Measurements from ENCODE around the gene DGKI. TPM values are rescaled to one million over a fixed set of nuclear protein-coding genes. Genes with fewer than 3 reads are reported as not detected.

DGKI gene
- total RNA-seq, 1 experiment from 2014 or later = 0.79 TPM

DNA sequence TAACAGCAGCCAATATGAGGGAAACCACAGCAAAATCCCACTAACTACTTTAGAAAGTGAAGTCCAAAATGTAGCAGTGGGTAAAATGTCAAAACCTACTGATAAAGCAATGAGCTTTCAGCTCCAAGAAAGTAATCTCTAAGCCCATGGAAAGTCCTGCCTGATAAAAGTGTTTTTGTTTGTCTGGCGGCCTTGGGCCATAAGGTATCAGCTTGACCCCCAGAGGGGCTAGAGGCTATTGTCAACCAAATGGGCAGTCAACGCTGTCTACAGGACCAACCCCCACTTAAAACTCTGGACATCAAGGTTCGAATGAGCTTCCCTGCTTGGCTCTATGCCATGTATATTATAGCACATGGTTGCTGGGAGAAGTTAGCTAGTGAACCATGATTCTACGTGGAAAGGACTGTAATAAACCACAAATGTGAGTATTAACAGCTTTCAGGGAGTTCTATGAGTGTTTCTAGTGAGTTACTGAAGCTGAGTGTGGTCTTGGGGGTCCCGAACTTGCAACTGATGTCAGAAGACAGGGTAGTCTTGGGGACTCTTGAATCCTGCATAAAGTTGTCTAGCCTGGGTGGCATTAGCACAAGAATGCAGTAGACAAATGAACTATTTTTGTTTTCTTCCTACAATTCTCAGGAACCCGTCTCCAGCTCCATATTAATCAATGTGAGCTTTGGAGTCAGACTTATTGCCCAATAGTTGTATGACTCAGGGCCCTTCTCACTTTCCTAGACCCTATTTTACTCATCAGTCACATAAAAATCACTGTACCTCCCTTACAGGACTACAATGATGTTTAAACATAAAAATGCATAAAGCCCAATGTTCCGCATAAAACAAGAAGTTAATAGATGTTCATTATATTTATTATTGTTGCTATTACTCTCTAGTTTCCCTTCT lies 164.9 kb downstream of the DGKI start (continued):
- TF ChIP-seq, protein P1, sequence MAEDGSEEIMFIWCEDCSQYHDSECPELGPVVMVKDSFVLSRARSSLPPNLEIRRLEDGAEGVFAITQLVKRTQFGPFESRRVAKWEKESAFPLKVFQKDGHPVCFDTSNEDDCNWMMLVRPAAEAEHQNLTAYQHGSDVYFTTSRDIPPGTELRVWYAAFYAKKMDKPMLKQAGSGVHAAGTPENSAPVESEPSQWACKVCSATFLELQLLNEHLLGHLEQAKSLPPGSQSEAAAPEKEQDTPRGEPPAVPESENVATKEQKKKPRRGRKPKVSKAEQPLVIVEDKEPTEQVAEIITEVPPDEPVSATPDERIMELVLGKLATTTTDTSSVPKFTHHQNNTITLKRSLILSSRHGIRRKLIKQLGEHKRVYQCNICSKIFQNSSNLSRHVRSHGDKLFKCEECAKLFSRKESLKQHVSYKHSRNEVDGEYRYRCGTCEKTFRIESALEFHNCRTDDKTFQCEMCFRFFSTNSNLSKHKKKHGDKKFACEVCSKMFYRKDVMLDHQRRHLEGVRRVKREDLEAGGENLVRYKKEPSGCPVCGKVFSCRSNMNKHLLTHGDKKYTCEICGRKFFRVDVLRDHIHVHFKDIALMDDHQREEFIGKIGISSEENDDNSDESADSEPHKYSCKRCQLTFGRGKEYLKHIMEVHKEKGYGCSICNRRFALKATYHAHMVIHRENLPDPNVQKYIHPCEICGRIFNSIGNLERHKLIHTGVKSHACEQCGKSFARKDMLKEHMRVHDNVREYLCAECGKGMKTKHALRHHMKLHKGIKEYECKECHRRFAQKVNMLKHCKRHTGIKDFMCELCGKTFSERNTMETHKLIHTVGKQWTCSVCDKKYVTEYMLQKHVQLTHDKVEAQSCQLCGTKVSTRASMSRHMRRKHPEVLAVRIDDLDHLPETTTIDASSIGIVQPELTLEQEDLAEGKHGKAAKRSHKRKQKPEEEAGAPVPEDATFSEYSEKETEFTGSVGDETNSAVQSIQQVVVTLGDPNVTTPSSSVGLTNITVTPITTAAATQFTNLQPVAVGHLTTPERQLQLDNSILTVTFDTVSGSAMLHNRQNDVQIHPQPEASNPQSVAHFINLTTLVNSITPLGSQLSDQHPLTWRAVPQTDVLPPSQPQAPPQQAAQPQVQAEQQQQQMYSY (CRISPR knock-in tag; IDR thresholded peaks at IDR 0.05) = no peak
- TF ChIP-seq TP53 (CRISPR knock-in tag; IDR thresholded peaks at IDR 0.05) = no peak
- no peak for TF ChIP-seq ZNF232 (CRISPR knock-in tag; IDR thresholded peaks at IDR 0.05)
- TF ChIP-seq MYBL2 (CRISPR knock-in tag; IDR thresholded peaks at IDR 0.05) = no peak

DNA sequence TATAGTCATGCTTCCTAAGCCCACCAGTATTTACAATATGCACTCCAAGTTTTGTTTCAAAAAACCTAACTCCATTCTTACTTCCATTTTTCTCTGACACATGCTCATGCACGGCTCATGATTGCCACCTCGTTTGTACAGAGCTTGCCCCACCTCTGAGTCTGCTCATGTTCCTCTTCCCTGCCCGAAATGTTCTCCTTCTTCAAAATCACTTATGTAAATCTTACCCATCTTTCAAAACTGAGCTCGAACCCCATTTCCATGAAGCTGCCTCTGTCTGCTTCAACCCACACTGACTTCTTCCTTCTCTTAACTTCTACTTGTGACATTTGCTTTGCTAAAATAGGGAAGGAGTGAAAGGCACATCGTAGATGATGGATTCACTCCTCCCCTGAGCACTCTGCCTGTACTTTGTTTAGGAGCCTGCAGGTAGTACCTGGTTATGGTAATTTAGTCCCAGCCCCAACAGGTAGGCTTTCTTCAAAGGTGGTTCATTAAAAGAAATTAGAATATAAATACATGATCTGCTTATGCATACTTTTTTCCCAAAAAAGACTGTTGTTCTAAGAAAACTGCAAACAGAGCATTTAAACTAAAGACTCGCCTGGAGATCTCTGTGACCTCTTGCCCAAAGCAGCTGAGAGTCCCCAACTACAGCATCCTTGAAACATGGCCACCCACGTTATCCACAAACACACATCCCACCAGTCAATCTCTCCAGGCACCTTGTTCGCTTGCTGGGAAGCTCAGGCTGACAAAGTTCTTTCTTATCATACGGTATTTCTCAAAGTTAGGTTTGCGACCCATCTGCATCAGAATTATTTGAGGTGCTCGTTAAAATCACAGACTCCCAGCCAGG lies 172.0 kb downstream of the DGKI start:
- Mint-ChIP-seq H3K4me1 (peaks cover 44% of the 10 kb centered on the region), H3K27ac (peak overlapping the region; percentile 0), H3K27me3 (ENCODE audit: low read depth) (no peaks in the 10 kb centered on the region; the same call in 1 of the 2 replicates), H3K4me3 (no peak overlapping the region), H3K9me3 (peaks cover under 1% of the 10 kb centered on the region; the same call in 1 of the 2 replicates), H3K36me3 (no peaks in the 10 kb centered on the region)
- ChIA-PET CTCF (interaction anchor here (1.1 to 1.6 kb wide), 3 partner anchors 14 to 116 kb away, joined by 3 to 5 read pairs (median 4); no protein-coding TSS in a partner anchor), POLR2A (no interaction called here)
- peak; percentile 81 for ATAC-seq
- no peak for DNase-seq (ENCODE audit: low spot score)
- TF ChIP-seq ZNF232 (CRISPR knock-in tag; IDR thresholded peaks at IDR 0.05) (no peak), ZNF263 (CRISPR knock-in tag; IDR thresholded peaks at IDR 0.05; ENCODE audit: low read depth) (0 out of 2 replicates have a peak, but pooled peaks have one; percentile 22), KAT7 (CRISPR knock-in tag; IDR thresholded peaks at IDR 0.05; ENCODE audit: borderline replicate concordance) (no peak)

GRCh38 chr7:137674048-137674447 lies 172.7 kb downstream of the DGKI start:
- peaks cover 44% of the 10 kb centered on the region for H3K4me1 Mint-ChIP-seq
- no peak overlapping the region for H3K27ac Mint-ChIP-seq
- no peaks in the 10 kb centered on the region for H3K36me3 Mint-ChIP-seq
- TF ChIP-seq SOX15 (CRISPR knock-in tag; IDR thresholded peaks at IDR 0.05) (no peak), HMGXB4 (CRISPR knock-in tag; IDR thresholded peaks at IDR 0.05) (no peak), ATF1 (CRISPR knock-in tag; IDR thresholded peaks at IDR 0.05) (no peak), ZSCAN18 (CRISPR knock-in tag; IDR thresholded peaks at IDR 0.05) (no peak), JAZF1 (CRISPR knock-in tag; IDR thresholded peaks at IDR 0.05) (no peak)
- TF ChIP-seq, protein P2, sequence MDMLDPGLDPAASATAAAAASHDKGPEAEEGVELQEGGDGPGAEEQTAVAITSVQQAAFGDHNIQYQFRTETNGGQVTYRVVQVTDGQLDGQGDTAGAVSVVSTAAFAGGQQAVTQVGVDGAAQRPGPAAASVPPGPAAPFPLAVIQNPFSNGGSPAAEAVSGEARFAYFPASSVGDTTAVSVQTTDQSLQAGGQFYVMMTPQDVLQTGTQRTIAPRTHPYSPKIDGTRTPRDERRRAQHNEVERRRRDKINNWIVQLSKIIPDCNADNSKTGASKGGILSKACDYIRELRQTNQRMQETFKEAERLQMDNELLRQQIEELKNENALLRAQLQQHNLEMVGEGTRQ (CRISPR knock-in tag; IDR thresholded peaks at IDR 0.05) = peak; percentile 64
- no peaks in the 10 kb centered on the region; the same call in 1 of the 2 replicates for H3K27me3 Mint-ChIP-seq (ENCODE audit: low read depth)
- no peak overlapping the region for H3K4me3 Mint-ChIP-seq
- no peak for ATAC-seq
- DNase-seq (ENCODE audit: low spot score) = no peak
- no peaks in the 10 kb centered on the region for H3K9me3 Mint-ChIP-seq
- CTCF ChIA-PET = interaction anchor here (1.6 kb wide), 1 partner anchor 73 kb away, joined by 5 read pairs; no protein-coding TSS in a partner anchor
- POLR2A ChIA-PET = no interaction called here
